Gastroesophageal sphincter (tissue), 3 donors: ENCODE results near the gene ALDOB.

ENCODE experiments used
- EP300 ChIP-seq: sonication (generic); formaldehyde crosslinking; IDR thresholded peaks from one replicate; pipeline ENCODE4 v1.6.1; 2017; ENCODE audit warnings: antibody characterized with exemption, mild to moderate bottlenecking
- POLR2A ChIP-seq, 2 donors: fragments of 450-650 bp; IDR thresholded peaks; one replicate each; pipeline ENCODE4 v1.6.1; 2017; ENCODE audit warnings: antibody characterized with exemption in 2 of 2, mild to moderate bottlenecking in 2 of 2, moderate library complexity in 1 of 2
- POLR2AphosphoS5 ChIP-seq: sonication (generic); formaldehyde crosslinking; IDR thresholded peaks from one replicate; pipeline ENCODE4 v1.6.1; 2017; ENCODE audit warnings: antibody characterized with exemption
- TF ChIP-seq, protein P1 (sequence below), 4 experiments: fragments of 200-600 bp in 2 of 4; fragments of 450-650 bp in 2 of 4; sonication (generic) in 1 of 4; IDR thresholded peaks; one replicate each; pipeline ENCODE4 v1.5.1; 2017 to 2019; ENCODE audit warnings: antibody characterized with exemption in 4 of 4, mild to moderate bottlenecking in 2 of 4, moderate library complexity in 2 of 4

DNA sequence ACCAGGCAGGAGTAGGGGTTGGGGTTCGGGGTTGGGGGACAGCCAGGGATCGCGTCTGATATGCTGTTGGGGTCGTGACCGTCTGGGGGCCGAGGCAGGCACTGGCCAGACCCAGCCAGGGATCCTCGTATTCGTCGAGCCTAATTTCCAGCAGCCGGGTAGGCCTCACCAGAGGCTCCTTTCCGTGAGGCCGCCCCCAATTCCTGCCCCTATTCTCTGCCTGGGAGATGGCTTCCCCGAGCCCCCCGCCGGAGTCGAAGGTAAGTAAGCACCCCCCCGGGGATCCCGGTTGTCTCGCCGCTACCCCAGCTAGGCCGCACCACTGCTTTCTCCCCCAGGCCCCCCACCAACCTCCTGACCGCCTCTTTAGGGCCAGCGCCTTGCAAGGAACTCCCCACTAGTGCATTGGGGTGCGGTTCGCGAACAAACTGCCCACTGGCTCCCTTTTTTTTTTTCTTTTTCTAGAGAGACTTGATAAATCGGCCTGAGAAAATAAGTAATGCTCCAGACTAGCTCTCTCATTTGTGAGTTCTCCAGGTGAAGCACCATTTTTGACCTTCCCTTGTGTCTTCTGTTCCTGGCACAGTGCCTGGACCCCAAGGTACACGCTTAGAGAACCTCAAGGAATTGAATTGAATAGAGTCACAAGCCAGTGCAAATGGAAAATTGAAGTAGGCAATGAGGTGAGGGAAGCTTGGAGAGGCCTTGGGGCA lies 36.5 kb downstream of the ALDOB start:
- TF ChIP-seq, protein P1, sequence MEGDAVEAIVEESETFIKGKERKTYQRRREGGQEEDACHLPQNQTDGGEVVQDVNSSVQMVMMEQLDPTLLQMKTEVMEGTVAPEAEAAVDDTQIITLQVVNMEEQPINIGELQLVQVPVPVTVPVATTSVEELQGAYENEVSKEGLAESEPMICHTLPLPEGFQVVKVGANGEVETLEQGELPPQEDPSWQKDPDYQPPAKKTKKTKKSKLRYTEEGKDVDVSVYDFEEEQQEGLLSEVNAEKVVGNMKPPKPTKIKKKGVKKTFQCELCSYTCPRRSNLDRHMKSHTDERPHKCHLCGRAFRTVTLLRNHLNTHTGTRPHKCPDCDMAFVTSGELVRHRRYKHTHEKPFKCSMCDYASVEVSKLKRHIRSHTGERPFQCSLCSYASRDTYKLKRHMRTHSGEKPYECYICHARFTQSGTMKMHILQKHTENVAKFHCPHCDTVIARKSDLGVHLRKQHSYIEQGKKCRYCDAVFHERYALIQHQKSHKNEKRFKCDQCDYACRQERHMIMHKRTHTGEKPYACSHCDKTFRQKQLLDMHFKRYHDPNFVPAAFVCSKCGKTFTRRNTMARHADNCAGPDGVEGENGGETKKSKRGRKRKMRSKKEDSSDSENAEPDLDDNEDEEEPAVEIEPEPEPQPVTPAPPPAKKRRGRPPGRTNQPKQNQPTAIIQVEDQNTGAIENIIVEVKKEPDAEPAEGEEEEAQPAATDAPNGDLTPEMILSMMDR (IDR thresholded peaks at IDR 0.05), result no peak
- TF ChIP-seq POLR2AphosphoS5 (no peak), EP300 (no peak), POLR2A (IDR thresholded peaks at IDR 0.05) (no peak)
